Measurements from ENCODE around the gene ABHD16A.

The ABHD16A gene

GRCh38 chr6:31730631-31731086 lies 27.5 kb upstream of the ABHD16A start:
- DNase-seq = no peak

GRCh38 chr6:31729979-31730630 lies 27.0 kb upstream of the ABHD16A start:
- DNase-seq = peak; percentile 87

- peak; percentile 85 for DNase-seq
Observed at GRCh38 chr6:31729515-31729978, 26.4 kb upstream of the ABHD16A start.

GRCh38 chr6:31728767-31729514 lies 25.8 kb upstream of the ABHD16A start, which contains the start of gene DDAH2:
DDAH2 (minus strand) TSS chr6:31729299; CDS start chr6:31729161, 138 bp downstream.
- DNase-seq = no peak

GRCh38 chr6:31727717-31728671 lies 24.9 kb upstream of the ABHD16A start:
- DNase-seq = no peak

GRCh38 chr6:31727034-31727716 lies 24.1 kb upstream of the ABHD16A start:
- no peak for DNase-seq

GRCh38 chr6:31725502-31726350 lies 22.6 kb upstream of the ABHD16A start:
- no peak for DNase-seq

GRCh38 chr6:31723980-31724691 lies 21.0 kb upstream of the ABHD16A start:
- no peak for DNase-seq

- no peak for DNase-seq
Observed at GRCh38 chr6:31723245-31723979, 20.3 kb upstream of the ABHD16A start, which contains the start of gene MPIG6B. MPIG6B (plus strand) TSS chr6:31723373; CDS start chr6:31723384, 11 bp downstream.

GRCh38 chr6:31722173-31722572 lies 19.0 kb upstream of the ABHD16A start:
- no peak for DNase-seq

- DNase-seq = no peak
Observed at GRCh38 chr6:31721351-31722020, 18.4 kb upstream of the ABHD16A start, which contains the start of gene LY6G6C. LY6G6C (minus strand) TSS chr6:31721746; CDS start chr6:31721679, 67 bp downstream.

- DNase-seq = no peak
Observed at GRCh38 chr6:31720196-31720770, 17.2 kb upstream of the ABHD16A start.

- no peak for DNase-seq
Observed at GRCh38 chr6:31719001-31719400, 15.9 kb upstream of the ABHD16A start.

GRCh38 chr6:31718265-31718664 lies 15.1 kb upstream of the ABHD16A start:
- no peak for DNase-seq

GRCh38 chr6:31717499-31718222 lies 14.5 kb upstream of the ABHD16A start:
- no peak for DNase-seq

GRCh38 chr6:31715022-31715958 lies 12.2 kb upstream of the ABHD16A start, which contains the start of gene LY6G6D:
LY6G6D (plus strand) TSS chr6:31715348; CDS start chr6:31715356, 8 bp downstream.
- no peak for DNase-seq

All from NCI-H2227 treated with DMSO at 0.1 percent for 48 hours (cell line).